Umbilical cord (tissue), 2 donors: ENCODE results near the gene SMOC2. TPM values are rescaled to one million over a fixed set of nuclear protein-coding genes. Genes with fewer than 3 reads are reported as not detected.
"Not testable (repeated sequence)": the region's sequence is repeated elsewhere in the genome, so short reads cannot be mapped to it uniquely, and the experiment has no call there.

Source experiments
- DNase-seq: peaks from one replicate; pipeline ENCODE4 v3.0.0-alpha.2; 2015; ENCODE audit warnings: low spot score
- total RNA-seq: library from RNA; depleted of rRNA; stranded (reverse); fragments of >200 nt; gene quantifications from one replicate; pipeline ENCODE4 v1.2.3, GENCODE V29; 2014; ENCODE audit warnings: low replicate concordance; ENCODE audit not compliant: insufficient read depth

SMOC2 gene
- total RNA-seq, 1 donor from 2014 or later: 146 TPM

DNA sequence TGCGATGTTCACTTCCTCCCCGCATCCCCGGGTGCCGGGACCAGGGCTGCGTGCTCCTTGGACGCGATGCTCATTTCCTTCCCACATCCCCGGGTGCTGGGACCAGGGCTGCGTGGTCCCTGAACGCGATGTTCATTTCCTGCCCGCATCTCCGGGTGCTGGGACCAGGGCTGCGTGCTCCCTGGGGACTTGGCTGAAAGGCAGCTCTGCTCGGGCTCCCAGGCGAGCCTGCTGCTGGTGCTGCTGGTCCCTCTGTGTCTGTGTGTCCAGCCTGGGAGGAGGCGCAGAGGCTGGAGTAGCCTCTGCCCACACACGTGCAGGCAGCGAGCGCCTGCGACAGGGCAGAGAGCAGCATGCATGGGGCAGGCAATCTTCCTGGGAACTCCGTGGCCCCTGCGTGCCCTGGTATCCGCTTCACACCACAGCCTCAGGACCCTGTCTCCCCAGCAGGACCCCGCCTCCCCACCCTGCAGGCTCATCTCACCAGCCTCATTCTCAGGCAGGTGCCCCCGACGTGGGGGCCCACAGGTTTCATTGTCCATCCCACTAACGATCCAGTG lies 132.4 kb downstream of the SMOC2 start:
- DNase-seq: not testable (repeated sequence)

GRCh38 chr6:168574075-168574698 lies 133.2 kb downstream of the SMOC2 start:
- DNase-seq: no peak

GRCh38 chr6:168574699-168575195 lies 133.8 kb downstream of the SMOC2 start:
- peak; percentile 90 for DNase-seq

GRCh38 chr6:168575346-168576098 lies 134.5 kb downstream of the SMOC2 start:
- no peak for DNase-seq

- DNase-seq: no peak
Measured at GRCh38 chr6:168576388-168576787, 135.4 kb downstream of the SMOC2 start.

GRCh38 chr6:168577496-168577895 lies 136.5 kb downstream of the SMOC2 start:
- DNase-seq: no peak

- DNase-seq: no peak
Measured at GRCh38 chr6:168578036-168578435, 137.1 kb downstream of the SMOC2 start.

GRCh38 chr6:168581236-168581635 lies 140.3 kb downstream of the SMOC2 start:
- no peak for DNase-seq

DNA sequence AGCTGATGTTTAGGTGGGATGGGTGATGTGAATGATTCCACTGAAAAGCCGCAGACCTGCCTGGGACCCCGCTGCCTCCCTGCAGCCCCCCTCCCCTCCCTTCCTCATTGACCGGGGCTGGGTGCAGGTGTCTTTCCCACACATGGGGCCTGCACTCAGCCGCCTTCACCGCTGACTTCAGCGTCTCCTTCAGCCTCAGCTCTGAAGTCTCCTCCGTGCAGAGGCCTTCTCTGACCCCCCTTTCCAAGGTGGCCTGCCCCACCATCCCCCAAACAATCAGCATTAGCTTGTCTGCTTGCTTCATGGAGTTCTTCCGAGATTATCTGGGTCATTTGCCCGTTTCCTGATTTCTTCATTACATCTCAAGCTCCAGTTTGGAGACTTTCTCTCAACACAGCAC lies 140.7 kb downstream of the SMOC2 start:
- no peak for DNase-seq

GRCh38 chr6:168582571-168582981 lies 141.6 kb downstream of the SMOC2 start:
- no peak for DNase-seq

DNA sequence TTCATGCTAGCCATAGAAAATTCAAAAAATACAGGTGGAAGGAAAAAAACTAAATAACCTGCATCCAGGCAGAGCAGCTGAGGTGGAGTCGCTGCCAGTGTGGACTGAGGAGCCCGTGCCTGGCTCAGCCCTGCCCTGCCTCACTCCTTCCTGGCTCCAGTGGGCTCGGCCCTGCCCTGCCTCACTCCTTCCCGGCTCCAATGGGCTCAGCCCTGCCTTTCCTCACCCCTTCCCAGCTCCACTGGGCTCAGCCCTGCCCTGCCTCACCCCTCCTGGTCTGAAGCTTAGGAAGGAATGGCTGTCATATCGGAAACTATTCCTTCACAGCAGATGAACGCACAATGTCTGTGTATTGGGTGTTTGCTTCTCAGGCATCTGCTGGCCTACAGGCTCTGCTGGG lies 142.1 kb downstream of the SMOC2 start:
- no peak for DNase-seq

DNA sequence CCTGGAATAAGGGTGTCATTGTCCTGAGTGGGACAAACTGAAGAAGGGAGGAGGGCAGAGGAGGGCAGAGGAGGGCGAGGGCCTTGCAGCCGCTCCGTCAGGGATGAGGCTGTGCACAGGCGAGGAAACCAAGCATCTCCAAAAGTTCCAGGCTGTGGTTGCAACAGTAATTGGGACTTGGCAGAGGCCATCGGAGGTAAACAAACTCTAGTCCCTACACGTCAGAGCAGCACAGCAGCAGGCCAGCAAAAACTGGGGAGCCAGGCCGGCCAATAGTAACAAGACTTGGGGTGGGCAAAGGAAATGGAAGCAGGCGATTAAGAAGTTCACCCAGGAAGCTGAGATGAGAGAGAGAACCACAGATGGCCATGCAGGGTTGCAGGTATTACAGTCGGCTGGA lies 142.8 kb downstream of the SMOC2 start:
- DNase-seq: no peak

DNA sequence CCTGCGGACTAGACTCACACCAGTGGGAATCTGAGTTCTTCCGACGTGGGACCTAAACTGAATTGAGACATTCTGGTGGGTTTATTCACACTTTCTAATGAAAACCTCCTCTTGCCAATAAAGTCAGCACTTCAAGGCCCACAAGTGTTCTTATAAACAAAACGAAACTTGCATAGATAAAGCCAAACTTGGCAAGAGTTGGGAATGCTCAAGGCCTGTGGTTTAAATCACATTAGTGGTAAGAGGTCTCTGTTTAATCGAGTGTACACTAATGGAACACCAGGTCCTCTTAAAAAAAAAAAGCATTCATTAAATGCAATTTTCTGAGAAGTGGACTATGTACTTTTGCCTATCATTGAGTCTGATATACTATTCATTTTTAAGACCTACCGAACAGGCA lies 143.3 kb downstream of the SMOC2 start:
- DNase-seq: no peak

DNA sequence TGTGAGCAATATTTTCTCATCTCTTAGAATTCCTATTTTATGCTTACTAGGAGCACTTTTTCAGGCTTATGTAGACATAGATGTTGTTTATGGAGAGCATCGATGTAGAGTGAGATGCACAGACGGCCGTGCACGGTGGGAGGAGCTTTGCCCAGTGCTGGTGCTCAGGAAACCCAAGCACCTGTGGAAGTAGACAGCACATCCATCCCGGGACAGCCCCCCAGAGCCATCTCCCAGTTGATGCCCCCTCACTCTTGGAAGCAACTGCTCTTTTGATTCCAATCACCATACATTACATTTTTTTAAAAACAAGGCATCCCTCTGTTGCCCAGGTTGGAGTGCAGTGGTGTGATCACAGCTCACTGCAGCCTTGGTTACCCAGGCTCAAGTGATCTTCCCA lies 143.7 kb downstream of the SMOC2 start:
- DNase-seq: no peak

DNA sequence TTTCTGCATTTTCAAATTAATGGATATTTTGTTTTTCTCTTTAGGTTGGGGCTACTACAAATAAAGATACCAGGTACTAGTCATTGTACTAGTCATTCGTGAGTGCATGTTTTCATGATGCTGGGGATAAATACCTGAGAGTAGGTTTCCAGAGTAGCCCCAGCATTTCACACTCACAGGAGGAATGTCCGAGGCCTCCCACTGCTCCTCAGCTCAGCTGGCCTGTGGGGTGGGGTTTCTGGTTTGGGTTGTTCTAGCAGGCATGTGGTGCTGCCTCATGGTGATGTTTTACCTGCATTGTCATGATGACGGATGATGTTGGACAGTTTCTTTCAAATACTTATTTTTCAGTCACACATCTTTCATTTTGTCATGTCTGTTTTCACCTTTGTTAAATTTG lies 144.5 kb downstream of the SMOC2 start:
- no peak for DNase-seq

DNA sequence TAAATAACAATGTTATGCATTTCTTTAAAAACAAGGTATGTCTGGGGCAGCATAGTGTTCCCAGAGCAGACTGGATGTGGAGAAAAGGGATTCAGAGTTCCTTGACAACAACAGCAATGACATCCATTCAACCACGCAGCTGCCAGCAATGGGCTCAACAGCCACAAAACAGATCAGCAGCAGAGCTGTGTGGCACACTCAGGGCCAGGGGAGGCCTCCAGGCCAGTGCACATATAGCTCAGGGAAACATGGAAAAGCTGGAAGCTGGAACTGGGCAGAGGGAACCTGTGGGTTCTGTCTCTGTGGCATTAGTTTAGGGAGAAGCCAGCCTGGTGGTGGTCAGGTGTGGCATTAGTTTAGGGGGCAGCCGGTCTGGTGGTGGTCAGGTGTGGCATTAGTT lies 148.3 kb downstream of the SMOC2 start:
- DNase-seq: no peak

DNA sequence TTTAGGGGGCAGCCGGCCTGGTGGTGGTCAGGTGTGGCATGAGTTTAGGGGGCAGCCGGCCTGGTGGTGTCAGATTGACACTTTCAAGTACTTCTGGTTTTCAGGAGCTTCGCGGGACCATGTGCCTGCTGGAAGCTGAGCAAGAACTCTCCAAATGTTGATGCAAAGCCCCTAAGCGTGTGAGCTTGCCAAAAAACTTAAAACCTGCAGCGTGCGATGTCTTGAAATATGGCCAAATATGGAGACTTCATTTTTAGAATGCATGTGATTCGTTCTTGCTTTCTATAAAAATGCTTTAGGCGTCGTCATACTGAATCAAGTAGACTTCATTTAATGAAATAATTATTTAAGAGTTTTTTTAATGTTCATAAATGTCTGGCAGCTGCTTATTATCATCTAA lies 149.4 kb downstream of the SMOC2 start:
- DNase-seq: peak; percentile 36

DNA sequence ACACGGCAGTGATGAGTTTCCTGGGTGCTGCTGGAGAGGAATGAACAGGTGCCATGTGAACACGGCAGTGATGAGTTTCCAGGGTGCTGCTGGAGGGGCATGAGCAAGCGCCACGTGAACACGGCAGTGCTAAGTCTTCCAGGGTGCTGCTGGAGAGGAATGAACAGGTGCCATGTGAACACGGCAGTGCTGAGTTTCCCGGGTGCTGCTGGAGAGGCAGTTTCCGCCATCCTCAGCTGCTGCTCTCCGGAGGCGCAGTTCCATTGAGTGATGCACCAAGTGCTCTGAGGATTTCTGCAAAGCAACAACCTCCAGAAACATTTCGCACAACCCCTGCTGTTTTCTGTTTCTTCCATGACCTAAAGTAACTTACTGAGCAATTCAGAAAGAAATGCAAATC lies 155.4 kb downstream of the SMOC2 start:
- DNase-seq: no peak

DNA sequence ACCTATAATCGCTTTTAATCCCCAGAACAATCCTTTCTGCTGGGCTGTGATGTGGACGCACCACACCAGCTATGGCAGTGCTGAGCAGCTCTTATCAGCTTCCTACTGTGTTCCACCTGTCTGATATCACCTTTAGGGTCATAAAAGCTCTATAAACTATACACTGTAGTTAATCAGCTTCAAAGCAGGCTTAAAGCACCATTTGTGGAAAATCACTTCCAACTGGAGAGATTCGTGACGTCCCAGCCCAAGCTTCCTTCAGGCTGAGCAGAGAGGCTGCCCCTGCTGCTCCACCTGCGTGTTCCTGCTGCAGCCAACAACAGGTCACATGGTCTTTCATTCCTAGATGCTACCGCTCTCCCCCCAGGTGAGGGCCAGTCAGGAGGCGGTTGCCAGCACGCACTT lies 156.5 kb downstream of the SMOC2 start:
- DNase-seq: no peak

DNA sequence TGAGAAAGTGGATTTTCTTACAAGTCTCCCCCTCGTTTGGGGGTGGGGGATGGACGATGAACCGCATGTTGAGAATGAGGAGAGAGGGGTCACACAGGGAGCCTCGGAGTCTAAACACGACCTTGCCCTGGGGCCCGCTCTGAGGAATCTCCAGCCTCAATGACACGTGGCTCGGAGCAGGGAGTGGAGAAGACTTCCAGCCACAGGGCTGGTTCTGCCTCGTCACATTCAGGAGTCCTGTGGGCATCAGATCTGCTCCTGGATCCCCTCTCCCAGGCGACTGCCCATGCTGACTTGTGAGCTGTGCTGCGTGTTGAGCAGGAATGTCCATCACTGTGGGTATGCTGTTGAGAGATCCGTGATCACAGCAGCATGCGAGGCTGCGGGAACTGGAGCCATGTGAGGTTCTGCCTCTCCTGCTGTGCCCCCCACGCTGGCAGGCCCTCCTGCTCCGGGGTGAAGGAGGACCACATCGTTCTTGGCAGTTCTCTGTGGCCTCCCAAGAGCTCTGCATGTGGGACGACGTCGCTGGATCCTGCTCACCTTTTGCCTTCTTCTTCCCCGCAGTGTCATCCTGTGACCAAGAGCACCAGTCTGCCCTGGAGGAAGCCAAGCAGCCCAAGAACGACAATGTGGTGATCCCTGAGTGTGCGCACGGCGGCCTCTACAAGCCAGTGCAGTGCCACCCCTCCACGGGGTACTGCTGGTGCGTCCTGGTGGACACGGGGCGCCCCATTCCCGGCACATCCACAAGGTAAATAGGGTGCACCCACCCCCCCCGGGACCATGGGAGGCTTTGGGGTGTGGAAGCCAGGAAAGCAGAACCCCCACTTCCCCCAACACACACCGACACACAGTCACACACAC lies 157.5 kb downstream of the SMOC2 start:
- DNase-seq: no peak

DNA sequence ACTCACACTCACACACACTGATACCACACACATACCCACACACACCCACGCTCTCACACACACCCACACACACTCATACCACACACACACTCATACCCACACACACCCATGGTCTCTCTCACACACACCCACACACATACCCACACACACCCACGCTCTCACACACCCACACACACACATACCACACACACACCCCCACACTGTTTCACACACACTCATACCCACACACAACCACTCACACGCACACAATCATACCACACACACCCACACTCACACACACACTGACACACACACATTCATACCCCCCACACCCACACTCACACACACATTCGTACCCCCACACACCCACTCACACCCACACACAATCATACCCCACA lies 158.1 kb downstream of the SMOC2 start:
- DNase-seq: no peak

DNA sequence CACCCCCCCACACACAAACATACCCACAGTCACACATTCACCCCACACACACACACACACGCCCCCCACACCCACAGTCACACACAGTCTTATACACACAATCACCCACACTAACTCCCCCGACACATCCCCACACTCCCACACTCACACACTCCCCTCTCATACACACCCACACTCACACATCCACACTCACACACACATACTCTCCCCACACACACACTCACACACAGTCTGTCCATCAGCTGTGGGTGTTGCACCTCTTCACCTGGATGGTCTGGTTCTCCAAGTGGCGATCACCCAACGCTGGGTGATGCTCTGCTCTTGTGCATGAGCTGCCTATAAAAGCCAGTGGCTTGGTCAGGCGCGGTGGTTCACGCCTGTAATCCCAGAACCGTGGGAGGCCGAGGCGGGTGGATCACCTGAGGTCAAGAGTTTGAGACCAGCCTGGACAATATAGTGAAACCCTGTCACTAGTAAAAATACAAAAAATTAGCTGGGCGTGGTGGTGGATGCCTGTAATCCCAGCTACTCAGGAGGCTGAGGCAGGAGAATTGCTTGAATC lies 158.9 kb downstream of the SMOC2 start:
- no peak for DNase-seq
